COR-L47 (cell line): ENCODE results near the gene RNF169.

Source experiments
- DNase-seq: peaks from one replicate; lab custom pipeline; 2025; lab: John Stamatoyannopoulos, UW

Gene RNF169

GRCh38 chr11:74748211-74749126 lies at the start of gene RNF169:
Gene RNF169 (plus strand): TSS chr11:74748849. CDS start chr11:74748881, 32 bp downstream.
- peak; percentile 94 for DNase-seq

DNA sequence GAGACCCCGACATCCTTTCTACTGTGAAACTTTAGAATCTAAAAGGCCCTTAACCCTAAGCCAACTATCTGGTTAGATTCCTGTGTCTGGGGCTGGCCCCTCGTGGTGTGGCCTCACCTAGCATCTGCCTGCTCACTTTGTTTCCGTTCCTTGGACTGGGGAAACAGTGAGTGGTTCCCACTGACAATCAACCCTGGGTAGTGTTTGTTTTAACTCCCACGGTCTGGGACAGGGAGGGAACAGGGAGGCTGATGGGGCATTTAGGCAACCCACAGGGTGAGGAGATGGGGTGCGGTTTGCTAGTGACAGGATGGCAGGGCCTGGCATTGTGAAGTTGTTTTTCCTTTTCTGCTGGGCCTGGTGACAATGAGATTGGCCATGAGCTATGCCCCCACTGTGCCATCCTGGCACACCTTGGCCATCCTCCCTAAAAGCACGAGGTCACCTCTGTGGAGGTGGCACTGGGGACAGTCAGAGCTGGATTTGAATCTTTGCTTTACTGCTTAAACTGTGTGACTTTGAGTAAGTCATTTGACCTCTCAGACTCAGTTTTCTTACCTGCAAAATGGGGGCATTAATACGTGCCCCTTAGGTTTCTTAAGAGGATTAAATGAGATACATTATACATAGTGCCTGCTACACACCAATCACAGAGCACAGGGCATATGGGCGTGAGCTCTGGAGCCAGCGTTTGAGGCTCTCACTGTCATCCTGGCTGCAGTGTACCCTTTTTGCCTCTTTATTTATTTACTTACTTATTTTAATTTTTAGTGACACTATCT lies 48.8 kb upstream of the RNF169 start:
- DNase-seq, result no peak

GRCh38 chr11:74701351-74701750 lies 47.3 kb upstream of the RNF169 start:
- DNase-seq, result no peak

DNA sequence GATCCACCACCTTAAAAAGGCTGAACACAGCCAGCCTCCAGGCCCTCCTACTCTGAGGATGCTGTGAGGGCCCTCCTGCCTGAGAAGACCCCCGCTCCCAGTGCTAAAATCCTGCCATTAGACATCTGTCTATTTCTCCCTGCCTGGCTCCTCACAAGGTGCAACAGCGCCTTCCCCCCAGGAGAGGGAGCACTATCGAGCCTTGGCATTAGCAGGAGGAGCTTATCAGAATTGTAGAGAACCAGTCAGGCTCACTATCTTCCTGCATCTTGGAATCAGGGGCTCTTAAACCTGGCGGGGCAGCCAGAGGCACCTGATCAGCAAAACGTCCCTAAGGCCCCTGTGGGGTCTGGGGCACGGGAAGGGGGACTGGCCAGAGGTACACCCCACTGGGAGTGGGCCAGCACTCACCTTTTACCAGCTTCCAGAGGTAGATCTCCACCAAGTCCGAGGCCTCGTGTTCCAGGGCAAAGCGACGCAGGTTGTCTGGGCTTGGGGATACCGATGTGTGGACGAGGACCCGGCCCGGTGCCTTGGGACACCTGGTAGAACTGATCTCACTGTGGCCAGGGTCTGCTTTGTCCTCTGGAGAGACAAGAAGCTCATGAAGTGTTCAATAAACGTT lies 46.2 kb upstream of the RNF169 start:
- peak; percentile 29 for DNase-seq

DNA sequence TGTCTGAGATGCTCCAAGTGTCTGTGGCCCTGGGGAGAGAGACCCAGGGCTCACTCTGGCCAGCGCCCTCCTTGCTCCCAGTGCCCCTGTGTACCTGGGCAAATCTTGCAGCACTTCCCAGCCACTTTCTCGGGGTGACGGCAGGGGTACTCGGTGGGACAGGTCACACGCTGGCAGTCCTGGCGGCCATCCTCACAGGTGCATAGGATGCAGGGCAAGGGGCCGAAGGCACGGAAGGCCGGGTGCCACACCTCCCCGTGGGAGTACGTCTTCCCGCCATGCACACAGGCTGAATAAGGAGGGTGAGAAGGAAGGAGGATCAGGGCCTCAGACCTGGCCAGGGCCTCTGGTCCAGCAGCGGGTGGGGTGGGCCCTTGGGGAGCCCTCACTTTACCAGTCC lies 45.4 kb upstream of the RNF169 start:
- no peak for DNase-seq

GRCh38 chr11:74707182-74707581 lies 41.5 kb upstream of the RNF169 start:
- no peak for DNase-seq

DNA sequence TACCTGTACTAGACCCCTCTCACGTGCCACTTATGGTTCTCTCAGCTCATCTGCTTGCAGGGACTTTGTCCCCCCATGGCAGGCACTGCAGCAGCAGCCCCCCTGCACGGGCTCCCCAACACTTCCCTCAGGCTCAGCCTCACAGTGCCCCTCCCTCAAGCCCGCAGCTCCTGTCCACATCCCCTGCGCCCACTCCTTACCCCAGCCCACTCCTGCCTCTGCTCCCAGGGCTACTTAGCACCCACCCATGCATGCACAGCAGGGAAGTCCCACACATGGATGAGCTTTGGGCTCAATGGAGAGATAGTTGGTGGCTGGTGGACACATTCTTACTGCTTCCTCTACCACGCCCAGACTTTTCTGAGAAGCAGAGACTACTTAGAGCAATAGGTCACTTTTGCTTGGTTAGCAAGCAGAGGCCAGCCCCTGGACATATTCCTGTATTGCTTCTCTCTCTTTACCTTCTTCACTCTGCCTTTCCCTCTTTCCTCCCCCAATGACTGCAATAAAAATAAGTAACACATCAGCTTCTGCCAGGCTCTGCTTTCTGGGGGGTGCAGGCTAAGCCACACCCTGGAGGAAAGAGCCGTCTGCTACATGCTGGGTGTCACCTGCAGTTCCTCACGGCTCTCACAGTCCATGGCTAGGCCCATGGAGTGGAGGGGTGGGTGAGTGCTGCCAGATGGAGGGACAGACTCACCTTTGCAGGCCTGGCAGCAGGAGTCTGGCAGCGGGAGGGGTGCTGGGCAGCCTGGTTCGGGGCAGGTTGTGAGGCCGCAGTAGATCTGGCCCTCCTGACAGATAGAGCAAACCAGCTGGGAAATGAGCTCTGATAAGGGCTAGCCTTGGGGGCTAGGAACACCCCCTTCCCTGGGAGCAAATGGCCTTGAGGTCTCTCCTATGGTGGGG lies 40.8 kb upstream of the RNF169 start:
- no peak for DNase-seq

DNA sequence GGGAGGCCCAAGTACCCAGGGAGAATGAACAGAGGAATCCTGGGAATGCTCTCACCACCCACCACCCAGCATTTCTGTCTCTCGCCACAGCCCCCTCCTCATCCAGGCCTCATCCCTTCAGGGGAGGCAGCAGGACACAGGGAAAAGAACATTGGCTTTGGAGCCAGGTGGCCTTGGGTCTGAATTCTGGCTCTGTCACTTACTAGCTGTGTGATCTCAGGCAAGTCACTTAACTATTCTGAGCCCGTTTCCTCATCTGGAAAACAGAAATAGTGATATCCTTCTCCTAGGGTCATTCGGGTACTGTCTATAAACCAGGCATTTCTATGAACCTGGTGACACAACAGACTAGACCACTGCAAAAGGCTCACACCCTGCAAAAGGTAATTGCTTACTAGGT lies 39.5 kb upstream of the RNF169 start:
- no peak for DNase-seq

DNA sequence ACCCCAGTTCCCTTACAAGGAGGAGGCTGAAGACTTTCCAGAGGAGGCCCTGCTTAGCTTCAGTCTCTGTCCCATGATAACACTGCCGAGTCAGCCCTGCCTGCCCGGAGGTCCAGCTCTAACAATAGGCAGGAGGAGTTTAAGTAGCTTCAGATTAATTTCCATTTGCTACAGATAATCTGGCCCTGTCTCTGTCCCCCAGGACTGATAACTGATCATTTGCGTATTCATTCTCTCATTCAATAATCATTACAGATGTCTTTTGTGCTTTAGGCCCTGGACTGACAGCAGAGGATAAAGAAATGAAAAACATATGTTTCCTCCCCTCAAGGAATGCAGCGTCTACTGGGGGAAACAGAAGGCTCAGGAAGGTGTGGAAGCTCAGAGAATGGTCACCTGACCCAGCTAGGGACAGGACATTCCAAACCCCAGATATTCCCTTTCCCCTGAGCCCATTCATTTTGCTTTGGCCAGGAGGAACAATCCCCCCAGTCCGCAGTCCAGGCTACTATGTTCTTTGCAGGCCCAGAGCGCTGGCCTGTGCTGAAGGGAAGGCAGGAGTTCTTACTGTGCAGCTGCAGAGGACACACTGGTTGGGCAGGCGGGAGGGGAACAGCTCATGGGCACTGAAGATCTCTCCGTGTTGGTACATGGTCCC lies 38.2 kb upstream of the RNF169 start:
- DNase-seq, result no peak

- no peak for DNase-seq
Measured at GRCh38 chr11:74713686-74714085, 35.0 kb upstream of the RNF169 start.

DNA sequence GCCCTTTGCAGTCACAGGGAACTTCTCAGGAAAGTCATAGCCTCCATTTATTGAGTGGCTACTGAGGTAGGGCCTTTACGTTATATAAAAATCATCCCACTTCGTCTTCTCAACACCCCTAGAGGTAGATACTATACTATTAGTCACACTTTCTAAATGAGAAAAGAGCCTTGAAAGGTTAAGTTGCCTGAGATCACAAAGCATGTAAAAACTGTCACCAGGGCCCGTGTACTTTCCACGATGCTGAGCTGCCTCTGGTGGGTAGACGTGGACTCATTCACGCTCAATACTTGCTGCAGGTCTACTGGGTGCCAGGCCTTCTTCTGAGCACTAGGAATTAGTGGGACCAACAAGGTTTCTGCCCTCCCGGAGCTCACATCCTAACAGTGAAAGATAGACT lies 33.7 kb upstream of the RNF169 start:
- no peak for DNase-seq

- DNase-seq, result no peak
Measured at GRCh38 chr11:74717221-74717969, 31.3 kb upstream of the RNF169 start.

DNA sequence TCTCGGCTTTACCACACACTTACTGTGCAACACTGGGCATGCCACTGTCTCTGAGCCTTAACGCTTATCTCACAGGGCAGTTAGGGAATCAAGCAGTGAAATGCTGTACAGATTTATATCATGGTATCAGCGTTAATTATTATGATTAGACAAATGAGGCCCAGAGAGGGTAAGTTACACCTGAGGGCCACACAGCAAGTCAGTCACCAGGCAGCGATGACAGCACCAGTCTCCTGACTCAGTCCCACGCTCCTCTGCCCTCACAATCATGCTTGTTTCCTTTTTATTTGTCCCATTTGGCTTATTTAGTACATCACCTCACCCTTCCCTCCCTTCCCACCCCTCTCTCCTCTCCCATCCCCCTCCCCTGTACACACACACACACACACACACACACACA lies 29.6 kb upstream of the RNF169 start:
- no peak for DNase-seq

DNA sequence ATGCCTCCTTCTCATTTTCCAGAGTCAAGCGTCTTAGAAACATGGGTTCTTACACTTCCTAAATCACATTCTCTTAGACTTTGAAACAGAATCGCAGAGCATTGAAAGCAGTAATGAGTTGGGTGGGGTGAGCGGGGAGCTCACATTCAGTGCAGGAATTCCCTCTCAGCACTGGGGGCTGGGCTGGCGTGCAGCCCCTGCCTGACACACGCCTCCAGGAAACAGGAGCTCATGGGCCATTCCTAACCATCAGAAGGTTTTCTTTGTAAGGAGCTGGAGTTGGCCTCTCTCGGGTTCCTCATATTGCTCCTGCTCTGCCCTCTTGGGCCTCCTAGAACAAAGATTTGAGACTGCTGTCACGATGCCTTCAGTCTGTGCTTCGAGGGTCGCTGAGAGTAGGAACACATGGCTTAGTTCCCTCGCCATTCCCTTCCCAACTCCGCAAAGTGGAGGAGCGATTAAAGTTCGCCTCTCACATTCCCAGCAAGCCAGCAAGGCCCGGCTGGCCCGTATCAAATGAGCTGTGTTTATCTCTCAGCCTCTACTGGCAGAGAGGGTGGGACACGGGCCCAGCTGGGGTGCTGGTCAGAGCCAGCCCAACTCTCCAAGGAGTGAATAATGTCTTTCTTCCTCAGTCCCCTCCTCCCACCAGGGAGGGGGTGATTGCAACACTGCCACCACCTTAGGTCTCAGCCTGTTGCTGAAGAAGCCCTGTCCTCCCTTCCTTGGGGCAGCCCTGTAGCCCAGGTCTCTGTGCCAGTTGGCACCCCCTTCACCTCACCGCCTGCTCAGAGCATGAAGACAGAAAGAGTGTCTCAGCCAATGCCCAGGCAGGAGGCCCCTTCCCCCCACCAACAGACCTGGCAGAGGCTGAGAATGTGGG lies 27.8 kb upstream of the RNF169 start:
- no peak for DNase-seq

- DNase-seq, result no peak
Measured at GRCh38 chr11:74721479-74721835, 27.2 kb upstream of the RNF169 start.

DNA sequence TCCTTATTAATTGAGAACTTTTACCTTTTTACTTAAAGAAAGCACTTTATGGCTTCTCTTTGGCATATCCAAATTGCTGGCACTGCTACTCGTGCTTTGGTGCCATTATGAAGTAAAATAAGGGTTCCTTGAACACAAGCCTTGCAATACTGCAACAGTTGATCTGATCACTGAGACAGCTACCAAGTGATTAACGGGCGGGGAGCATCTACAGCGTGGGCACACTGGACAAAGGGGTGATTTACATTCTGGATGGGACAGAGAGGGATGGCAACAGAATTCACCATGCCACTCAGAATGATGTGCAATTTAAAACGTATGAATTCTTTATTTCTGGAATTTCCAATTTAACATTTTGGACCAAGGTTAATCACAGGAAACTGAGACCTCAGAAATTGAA lies 25.1 kb upstream of the RNF169 start:
- DNase-seq, result no peak

DNA sequence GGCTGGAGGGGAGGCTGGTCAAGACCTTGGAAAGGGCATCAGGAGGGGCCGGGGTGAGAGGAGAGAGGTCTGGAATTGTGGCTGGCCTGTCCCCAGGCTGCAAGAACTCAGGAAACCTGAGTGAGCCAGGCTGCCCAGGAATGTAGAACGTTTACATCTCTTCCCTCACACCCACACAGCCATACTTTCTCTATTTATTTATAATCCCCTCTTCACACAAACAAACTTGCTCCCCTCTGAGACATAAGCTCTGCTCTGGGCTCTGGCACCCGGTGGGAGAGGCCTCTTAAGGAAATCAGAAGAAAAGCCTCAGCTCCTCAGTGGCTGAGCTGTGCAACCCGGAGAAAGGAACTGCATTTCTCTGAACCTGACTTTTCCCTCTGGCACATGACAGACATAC lies 22.9 kb upstream of the RNF169 start:
- no peak for DNase-seq

GRCh38 chr11:74726547-74727182 lies 22.0 kb upstream of the RNF169 start:
- DNase-seq, result peak; percentile 58

- DNase-seq, result no peak
Measured at GRCh38 chr11:74729397-74729796, 19.3 kb upstream of the RNF169 start.
